ENCODE measurements around the gene TRIM66. TPM values are rescaled to one million over a fixed set of nuclear protein-coding genes. Genes with fewer than 3 reads are reported as not detected.
"Not testable (repeated sequence)": the region's sequence is repeated elsewhere in the genome, so short reads cannot be mapped to it uniquely, and the experiment has no call there.

TRIM66 gene
- total and polyA plus RNA-seq, 4 donors, result 3.4 to 18.7 (median 8.9) TPM

DNA sequence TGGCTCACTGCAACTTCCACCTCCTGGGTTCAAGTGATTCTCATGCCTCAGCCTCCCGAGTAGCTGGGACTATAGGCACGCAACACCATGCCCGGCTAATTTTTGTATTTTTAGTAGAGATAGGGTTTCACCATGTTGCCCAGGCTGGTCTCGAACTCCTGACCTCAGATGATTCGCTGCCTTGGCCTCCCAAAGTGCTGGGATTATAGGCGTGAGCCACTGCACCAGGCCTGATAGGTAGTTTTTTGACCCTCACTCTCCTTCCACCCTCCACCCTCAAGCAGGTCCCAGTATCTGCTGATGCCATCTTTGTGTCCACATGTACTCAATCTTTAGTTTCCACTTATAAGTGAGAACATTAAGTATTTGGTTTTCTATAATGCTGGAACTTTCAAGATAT lies 12.4 kb downstream of the TRIM66 start:
- not testable (repeated sequence) for H3K36me3 ChIP-seq (ENCODE audit: control insufficient read depth in 1 of 2, insufficient read depth in 2 of 2, low read length in 1 of 2)

DNA sequence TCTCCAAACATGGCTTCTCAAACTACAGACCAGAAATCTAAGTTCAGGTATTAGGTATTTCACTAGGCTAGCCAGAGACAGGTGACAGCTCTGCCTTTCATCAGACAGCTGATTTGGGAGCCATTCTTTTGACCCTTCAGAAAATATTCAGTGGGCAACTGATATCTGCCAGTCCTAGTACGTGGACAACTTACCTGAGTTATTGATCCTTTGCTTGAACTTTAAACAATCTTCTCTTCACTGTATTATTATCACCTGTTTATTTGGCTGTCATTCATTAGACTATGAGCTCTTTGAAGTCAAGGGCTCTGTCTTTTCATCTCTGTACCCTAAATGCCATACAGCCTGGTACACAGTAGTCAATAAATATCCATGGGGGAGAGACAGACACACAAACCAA lies 17.2 kb downstream of the TRIM66 start:
- 93 to 95% methylated on average over 1 of the region's 1 CpG for WGBS, 2 donors
- H3K27ac ChIP-seq (ENCODE audit: low read depth in 1 of 2, low read length in 2 of 2), result no peak overlapping the region
- no peak overlapping the region for H3K4me3 ChIP-seq (ENCODE audit: low read length in 2 of 2)
- no peaks in the 10 kb centered on the region for H3K4me1 ChIP-seq (ENCODE audit: control insufficient read depth in 1 of 2, insufficient read depth in 2 of 2, low read length in 2 of 2)
- intact Hi-C loops (cut with DNase I), result no loop called here
- no peaks in the 10 kb centered on the region for H3K36me3 ChIP-seq (ENCODE audit: control insufficient read depth in 1 of 2, insufficient read depth in 2 of 2, low read length in 1 of 2)
- DNase-seq (no peak), ATAC-seq (ENCODE audit: low FRiP score) (no peak)
- H3K27me3 ChIP-seq (ENCODE audit: control insufficient read depth in 1 of 2, insufficient read depth in 2 of 2, low read length in 1 of 2), result no peaks in the 10 kb centered on the region
- no peaks in the 10 kb centered on the region for H3K9me3 ChIP-seq (ENCODE audit: control insufficient read depth, low read length)

More for the DNA sequence above, 12.4 kb downstream of the TRIM66 start:
- H3K27ac ChIP-seq (ENCODE audit: low read depth in 1 of 2, low read length in 2 of 2); H3K4me1 ChIP-seq (ENCODE audit: control insufficient read depth in 1 of 2, insufficient read depth in 2 of 2, low read length in 2 of 2); H3K27me3 ChIP-seq (ENCODE audit: control insufficient read depth in 1 of 2, insufficient read depth in 2 of 2, low read length in 1 of 2); H3K4me3 ChIP-seq (ENCODE audit: low read length in 2 of 2); DNase-seq; H3K9me3 ChIP-seq (ENCODE audit: control insufficient read depth, low read length); ATAC-seq (ENCODE audit: low FRiP score); intact Hi-C loops (cut with DNase I): not testable (repeated sequence)
- WGBS, 2 donors, result 93 to 97% methylated on average over 6 of the region's 6 CpGs

DNA sequence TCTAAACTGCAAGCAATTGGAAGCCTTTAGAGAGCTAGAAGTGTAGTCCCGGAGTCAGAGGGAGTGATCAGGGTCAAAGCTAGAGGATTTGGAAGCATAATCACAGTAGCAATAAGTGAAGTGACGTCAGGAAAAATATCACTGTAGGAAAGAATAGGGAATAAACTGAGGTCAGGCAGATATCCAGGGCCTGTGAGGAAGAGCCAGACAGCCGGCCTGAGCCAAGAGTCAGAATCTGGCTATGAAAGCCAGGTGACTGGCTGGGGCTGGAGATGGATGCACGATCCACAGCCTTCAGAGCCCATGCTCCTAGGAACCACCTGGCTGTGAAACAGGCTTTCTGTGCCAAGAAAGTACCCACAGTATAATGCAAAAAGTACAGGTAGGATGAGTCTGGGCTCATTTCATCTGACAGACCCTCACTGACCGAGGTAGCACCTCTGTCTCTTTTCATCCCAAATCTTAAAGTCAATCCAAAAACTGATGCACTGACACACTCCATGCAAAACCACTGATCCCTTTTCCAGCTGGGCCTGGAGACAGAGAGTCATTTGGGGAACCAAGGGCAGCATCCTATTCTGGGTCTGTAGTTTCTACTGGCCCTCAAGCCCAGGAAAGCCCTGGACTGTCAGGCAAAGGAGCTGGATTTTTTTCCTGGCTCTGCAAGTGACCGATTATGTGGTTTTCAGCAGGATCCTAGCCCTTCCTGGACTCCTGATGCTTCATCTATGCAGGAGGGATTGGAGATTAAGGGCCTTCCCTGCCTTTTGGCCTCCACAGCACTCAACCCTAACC lies 21.3 kb downstream of the TRIM66 start:
- H3K36me3 ChIP-seq (ENCODE audit: control insufficient read depth in 1 of 2, insufficient read depth in 2 of 2, low read length in 1 of 2), result no peaks in the 10 kb centered on the region
- intact Hi-C loops (cut with DNase I), result no loop called here
- 87 to 90% methylated on average over 6 of the region's 6 CpGs for WGBS, 2 donors
- ATAC-seq (ENCODE audit: low FRiP score), result no peak
- H3K4me1 ChIP-seq (ENCODE audit: control insufficient read depth in 1 of 2, insufficient read depth in 2 of 2, low read length in 2 of 2), result no peaks in the 10 kb centered on the region
- no peaks in the 10 kb centered on the region for H3K9me3 ChIP-seq (ENCODE audit: control insufficient read depth, low read length)
- H3K4me3 ChIP-seq (ENCODE audit: low read length in 2 of 2), result no peak overlapping the region
- DNase-seq, result no peak
- no peaks in the 10 kb centered on the region for H3K27me3 ChIP-seq (ENCODE audit: control insufficient read depth in 1 of 2, insufficient read depth in 2 of 2, low read length in 1 of 2)
- no peak overlapping the region for H3K27ac ChIP-seq (ENCODE audit: low read depth in 1 of 2, low read length in 2 of 2)

DNA sequence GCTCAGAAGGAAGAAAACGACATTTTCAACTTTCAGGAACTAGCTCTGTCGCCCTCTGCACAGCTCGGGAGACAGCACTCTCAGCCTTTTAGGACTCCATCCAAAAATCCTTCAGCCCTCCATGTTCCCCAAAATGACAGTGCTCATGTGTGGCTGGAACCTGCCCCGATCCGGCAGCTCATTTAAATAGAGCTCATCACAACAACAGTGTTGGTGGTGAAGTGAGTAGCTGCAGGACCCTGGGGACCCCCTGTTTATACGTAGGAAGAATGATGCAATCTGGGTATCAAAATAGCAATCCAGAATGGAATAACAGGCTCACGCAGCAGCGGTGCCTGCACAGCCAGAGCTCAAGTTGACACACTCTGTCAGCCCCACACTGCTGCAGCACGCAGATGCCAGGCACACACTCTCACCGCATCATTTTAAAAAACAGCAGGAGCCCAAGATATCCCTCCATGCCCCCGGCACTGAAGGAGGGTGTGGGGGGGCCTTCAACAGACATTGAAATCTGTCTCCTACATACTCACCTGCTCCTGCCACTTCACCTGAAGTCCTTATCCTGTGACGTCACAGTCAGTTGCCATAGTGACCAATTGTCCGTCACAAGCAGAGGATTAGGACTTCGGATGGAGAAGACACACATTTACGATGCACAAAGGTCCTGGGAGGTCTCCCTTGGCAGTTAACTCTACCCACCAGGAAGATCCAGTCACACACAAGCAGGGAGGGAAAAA lies 24.0 kb downstream of the TRIM66 start:
- Histone ChIP-seq H3K4me3 (ENCODE audit: low read length in 2 of 2) (no peak overlapping the region), H3K4me1 (ENCODE audit: control insufficient read depth in 1 of 2, insufficient read depth in 2 of 2, low read length in 2 of 2) (no peaks in the 10 kb centered on the region), H3K27me3 (ENCODE audit: control insufficient read depth in 1 of 2, insufficient read depth in 2 of 2, low read length in 1 of 2) (no peaks in the 10 kb centered on the region), H3K27ac (ENCODE audit: low read depth in 1 of 2, low read length in 2 of 2) (no peak overlapping the region), H3K9me3 (ENCODE audit: control insufficient read depth, low read length) (no peaks in the 10 kb centered on the region), H3K36me3 (ENCODE audit: control insufficient read depth in 1 of 2, insufficient read depth in 2 of 2, low read length in 1 of 2) (no peaks in the 10 kb centered on the region)
- DNase-seq (no peak), ATAC-seq (ENCODE audit: low FRiP score) (peak; percentile 23)
- intact Hi-C loops (cut with DNase I), result no loop called here
- 45 to 46% methylated on average over 15 of the region's 15 CpGs for WGBS, 2 donors

DNA sequence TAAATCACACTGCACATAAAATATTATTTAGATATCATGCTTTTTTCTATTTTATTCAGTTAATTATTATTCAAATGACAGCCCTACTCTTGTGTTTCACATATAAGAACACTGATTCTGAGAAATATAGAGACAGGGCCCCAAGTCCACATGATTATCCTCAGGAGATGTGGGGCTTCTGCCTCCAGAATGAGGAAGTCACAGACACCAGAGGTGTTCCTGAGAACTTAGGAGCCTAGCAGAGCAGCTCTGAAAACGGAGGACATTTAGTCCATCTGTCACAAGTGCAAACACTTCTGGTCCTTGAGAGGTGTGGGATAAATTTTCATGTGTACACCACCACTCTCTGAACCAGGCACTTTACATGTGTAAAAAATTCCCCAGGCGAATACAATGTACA lies 26.2 kb downstream of the TRIM66 start:
- WGBS, 2 donors, result 86 to 90% methylated on average over 2 of the region's 2 CpGs
- ATAC-seq (ENCODE audit: low FRiP score) (no peak), DNase-seq (no peak)
- no peaks in the 10 kb centered on the region for H3K36me3 ChIP-seq (ENCODE audit: control insufficient read depth in 1 of 2, insufficient read depth in 2 of 2, low read length in 1 of 2)
- no peak overlapping the region for H3K27ac ChIP-seq (ENCODE audit: low read depth in 1 of 2, low read length in 2 of 2)
- intact Hi-C loops (cut with DNase I), result no loop called here
- no peaks in the 10 kb centered on the region for H3K27me3 ChIP-seq (ENCODE audit: control insufficient read depth in 1 of 2, insufficient read depth in 2 of 2, low read length in 1 of 2)
- no peaks in the 10 kb centered on the region for H3K4me1 ChIP-seq (ENCODE audit: control insufficient read depth in 1 of 2, insufficient read depth in 2 of 2, low read length in 2 of 2)
- H3K4me3 ChIP-seq (ENCODE audit: low read length in 2 of 2), result no peak overlapping the region
- H3K9me3 ChIP-seq (ENCODE audit: control insufficient read depth, low read length), result no peaks in the 10 kb centered on the region

DNA sequence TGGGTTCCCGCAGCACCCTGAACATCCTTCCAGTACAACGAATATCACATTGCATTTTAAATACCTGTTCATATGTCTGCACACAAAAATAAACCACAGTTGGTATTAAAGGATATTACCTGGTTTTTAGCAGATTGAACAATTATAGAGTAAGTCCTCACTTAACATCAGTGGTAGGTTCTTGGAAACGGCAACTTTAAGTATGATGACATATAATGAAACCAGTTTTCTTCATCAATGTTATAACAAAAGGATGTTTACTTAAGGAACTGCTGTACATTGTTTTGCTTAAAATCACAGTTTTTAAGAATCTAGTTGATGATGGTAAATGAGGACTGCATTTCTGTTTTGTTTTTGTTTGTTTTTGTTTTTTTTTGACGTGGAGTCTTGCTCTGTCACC lies 28.0 kb downstream of the TRIM66 start:
- no peaks in the 10 kb centered on the region for H3K27me3 ChIP-seq (ENCODE audit: control insufficient read depth in 1 of 2, insufficient read depth in 2 of 2, low read length in 1 of 2)
- H3K9me3 ChIP-seq (ENCODE audit: control insufficient read depth, low read length), result no peaks in the 10 kb centered on the region
- no peaks in the 10 kb centered on the region for H3K4me1 ChIP-seq (ENCODE audit: control insufficient read depth in 1 of 2, insufficient read depth in 2 of 2, low read length in 2 of 2)
- DNase-seq (no peak), ATAC-seq (ENCODE audit: low FRiP score) (no peak)
- H3K4me3 ChIP-seq (ENCODE audit: low read length in 2 of 2), result no peak overlapping the region
- H3K36me3 ChIP-seq (ENCODE audit: control insufficient read depth in 1 of 2, insufficient read depth in 2 of 2, low read length in 1 of 2), result no peaks in the 10 kb centered on the region
- no peak overlapping the region for H3K27ac ChIP-seq (ENCODE audit: low read depth in 1 of 2, low read length in 2 of 2)
- intact Hi-C loops (cut with DNase I), result no loop called here
- WGBS, 2 donors, result 73 to 78% methylated on average over 4 of the region's 4 CpGs

DNA sequence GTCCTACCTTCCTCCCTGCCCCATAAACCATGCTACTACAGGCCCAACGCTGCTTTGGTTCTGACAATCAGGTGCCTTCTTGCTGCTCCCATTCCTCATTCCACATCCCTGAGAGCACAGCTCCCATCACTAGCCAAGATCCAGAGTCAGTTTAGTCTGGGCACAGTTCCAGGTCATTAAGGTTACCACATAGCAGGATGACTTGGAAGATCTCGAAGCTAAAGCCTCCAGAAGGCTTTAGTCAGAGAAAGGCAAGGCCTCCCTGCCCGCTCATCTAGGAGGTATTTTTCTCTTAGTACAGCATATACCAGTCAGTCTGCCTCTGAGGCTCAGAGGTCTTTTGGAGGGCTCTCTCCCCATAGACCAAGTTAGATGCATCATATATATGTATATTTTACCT lies 30.3 kb downstream of the TRIM66 start:
- peak; percentile 57 for ATAC-seq (ENCODE audit: low FRiP score)
- WGBS, 2 donors, result 82 to 83% methylated on average over 3 of the region's 3 CpGs

DNA sequence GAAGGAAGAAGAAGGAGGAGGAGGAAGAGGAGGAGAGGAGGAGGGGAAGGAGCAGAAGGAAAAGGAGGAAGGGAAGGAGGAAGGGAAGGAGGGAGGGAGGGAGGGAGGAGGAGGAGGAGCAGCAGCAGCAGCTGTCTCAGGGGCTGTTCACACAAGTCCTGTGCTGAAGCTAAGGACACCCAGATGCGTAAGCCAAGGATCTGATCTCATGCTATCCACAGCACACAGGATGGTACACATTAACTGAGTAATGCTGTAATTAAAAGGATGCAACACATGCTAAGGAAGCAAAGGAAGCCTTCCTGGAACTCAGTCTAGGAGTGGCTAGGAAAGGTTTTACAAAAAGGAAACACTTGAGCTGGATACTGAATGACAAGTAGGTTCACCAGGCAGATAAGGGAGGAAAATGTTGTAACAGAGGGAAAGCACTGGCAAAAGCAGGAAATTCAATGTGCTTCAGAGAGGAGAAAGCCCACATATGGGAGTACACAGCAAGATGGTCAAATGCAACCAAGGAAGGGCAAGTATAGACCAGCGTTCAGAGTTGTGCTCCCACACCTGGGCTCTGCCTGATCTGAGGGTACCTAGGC lies 32.0 kb downstream of the TRIM66 start:
- H3K4me1 ChIP-seq (ENCODE audit: control insufficient read depth in 1 of 2, insufficient read depth in 2 of 2, low read length in 2 of 2), result no peaks in the 10 kb centered on the region
- intact Hi-C loops (cut with DNase I), result no loop called here
- H3K27ac ChIP-seq (ENCODE audit: low read depth in 1 of 2, low read length in 2 of 2), result no peak overlapping the region
- H3K4me3 ChIP-seq (ENCODE audit: low read length in 2 of 2), result no peak overlapping the region
- H3K36me3 ChIP-seq (ENCODE audit: control insufficient read depth in 1 of 2, insufficient read depth in 2 of 2, low read length in 1 of 2), result peaks cover 4 to 8% of the 10 kb centered on the region in 2 donors
- ATAC-seq (ENCODE audit: low FRiP score), result no peak
- WGBS, 2 donors, result 94 to 97% methylated on average over 2 of the region's 2 CpGs
- H3K9me3 ChIP-seq (ENCODE audit: control insufficient read depth, low read length), result no peaks in the 10 kb centered on the region
- DNase-seq, result no peak
- H3K27me3 ChIP-seq (ENCODE audit: control insufficient read depth in 1 of 2, insufficient read depth in 2 of 2, low read length in 1 of 2), result no peaks in the 10 kb centered on the region

More for the DNA sequence above, 30.3 kb downstream of the TRIM66 start:
- no peaks in the 10 kb centered on the region for H3K9me3 ChIP-seq (ENCODE audit: control insufficient read depth, low read length)
- intact Hi-C loops (cut with DNase I), result no loop called here
- no peak for DNase-seq
- H3K27ac ChIP-seq (ENCODE audit: low read depth in 1 of 2, low read length in 2 of 2), result no peak overlapping the region
- no peaks in the 10 kb centered on the region for H3K27me3 ChIP-seq (ENCODE audit: control insufficient read depth in 1 of 2, insufficient read depth in 2 of 2, low read length in 1 of 2)
- H3K36me3 ChIP-seq (ENCODE audit: control insufficient read depth in 1 of 2, insufficient read depth in 2 of 2, low read length in 1 of 2), result peaks cover 0 to 5% of the 10 kb centered on the region in 2 donors
- H3K4me3 ChIP-seq (ENCODE audit: low read length in 2 of 2), result no peak overlapping the region
- no peaks in the 10 kb centered on the region for H3K4me1 ChIP-seq (ENCODE audit: control insufficient read depth in 1 of 2, insufficient read depth in 2 of 2, low read length in 2 of 2)
